CD4-positive, alpha-beta T cell treated with Interleukin-17A for 4 hours (primary cell): ENCODE results near the gene PGP.

Experiments used
- DNase-seq: peaks from one replicate; pipeline ENCODE4 v3.0.0-alpha.2; 2020; ENCODE audit warnings: mixed read lengths

Gene PGP

GRCh38 chr16:2197765-2198164, 16.9 kb downstream of the PGP start:
- no peak for DNase-seq

DNA sequence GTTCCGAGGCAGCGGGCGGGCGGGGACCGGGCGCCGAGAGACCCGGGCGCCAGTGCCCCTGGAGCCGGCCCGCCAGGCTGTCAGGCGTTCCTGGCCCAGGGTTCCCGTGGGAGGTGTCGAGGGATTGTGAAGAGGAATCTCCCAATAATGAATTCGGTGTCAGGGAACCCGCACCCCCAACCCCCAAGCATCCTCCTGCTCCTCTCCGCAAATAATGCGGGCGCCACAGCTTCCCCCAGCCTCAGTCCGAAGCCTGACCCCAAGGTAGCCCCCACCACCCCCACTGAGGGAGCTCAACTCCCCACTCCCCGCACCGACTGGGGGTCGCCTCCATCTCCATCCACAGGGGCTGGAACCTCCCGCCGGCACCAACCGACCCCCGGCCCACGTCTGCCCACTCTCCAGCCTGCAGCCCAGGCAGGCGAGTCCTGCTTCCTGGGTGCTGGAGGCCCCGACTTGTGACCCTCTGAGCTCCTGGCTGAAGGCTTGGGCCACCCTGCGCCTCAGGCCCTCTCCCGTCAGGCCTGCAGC, 17.6 kb downstream of the PGP start:
- DNase-seq, result no peak

GRCh38 chr16:2196162-2196980, 18.3 kb downstream of the PGP start, which contains the start of gene CASKIN1:
Gene CASKIN1, minus strand, starts transcription at chr16:2196605. Its CDS starts 173 bp downstream, at chr16:2196432.
- DNase-seq, result peak; percentile 21

DNA sequence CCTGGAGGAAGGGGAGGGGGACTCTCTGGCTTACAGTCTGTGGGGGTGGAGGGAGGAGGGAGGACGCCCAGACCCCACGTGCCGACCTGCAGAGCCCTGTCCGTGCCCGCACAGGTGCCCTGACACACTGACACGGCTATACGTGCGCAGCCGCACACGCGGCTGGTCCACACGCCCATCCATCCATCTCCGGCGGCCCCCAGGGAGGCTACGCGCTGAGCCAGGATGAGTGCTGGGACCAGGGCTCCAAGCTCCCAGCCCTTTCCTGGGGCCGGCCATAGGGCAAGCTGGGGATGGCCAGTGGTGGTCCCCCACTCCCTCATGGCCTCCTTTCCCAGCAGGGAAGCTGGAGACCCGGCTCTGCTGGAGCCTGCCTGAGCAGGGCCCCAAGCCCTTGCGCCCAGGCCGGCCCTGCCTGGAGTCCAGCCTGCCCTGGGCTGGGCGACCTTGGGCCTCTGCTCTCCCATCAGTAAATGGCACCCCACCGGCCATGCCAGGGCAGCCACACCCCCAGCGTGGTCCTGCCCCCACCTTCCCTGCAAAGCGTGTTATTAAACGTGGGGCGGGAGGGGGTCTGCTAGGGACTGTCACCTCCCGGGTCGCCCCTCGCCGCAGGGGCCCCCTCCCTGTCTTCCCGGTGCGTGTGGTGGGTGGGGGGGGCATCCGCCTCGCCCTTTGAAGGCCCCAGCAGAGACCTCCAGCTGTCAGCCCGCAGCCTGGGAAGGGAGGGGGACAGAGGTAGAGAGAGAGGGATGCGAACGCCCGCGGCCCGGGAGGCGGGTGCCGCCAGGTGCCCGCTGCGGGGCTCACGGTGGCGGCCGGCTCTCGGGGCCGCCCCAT, 19.1 kb downstream of the PGP start:
- DNase-seq, result no peak

DNA sequence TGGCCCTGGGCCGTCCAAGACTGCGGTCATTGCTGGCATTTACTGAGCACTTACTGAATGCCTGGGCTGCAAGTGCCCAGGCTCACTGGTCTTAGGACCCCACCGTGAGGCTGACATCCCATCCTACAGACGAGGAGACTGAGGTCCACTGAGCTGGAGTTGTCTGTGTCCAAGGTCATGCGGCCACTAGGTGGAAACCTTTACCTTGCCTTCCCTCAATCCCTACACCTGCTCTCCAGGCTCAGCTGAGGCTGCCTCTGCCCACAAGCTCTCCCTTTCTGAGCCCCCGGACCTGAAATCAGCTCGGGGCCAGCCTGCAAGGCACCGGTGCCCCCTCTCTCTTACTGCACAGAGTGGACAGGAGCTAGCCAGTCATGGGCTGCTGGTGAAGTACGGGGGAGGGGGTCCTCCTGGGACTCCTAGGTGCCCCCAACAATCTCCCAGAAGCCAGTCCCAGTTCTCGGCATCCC, 19.8 kb downstream of the PGP start:
- peak; percentile 71 for DNase-seq

DNA sequence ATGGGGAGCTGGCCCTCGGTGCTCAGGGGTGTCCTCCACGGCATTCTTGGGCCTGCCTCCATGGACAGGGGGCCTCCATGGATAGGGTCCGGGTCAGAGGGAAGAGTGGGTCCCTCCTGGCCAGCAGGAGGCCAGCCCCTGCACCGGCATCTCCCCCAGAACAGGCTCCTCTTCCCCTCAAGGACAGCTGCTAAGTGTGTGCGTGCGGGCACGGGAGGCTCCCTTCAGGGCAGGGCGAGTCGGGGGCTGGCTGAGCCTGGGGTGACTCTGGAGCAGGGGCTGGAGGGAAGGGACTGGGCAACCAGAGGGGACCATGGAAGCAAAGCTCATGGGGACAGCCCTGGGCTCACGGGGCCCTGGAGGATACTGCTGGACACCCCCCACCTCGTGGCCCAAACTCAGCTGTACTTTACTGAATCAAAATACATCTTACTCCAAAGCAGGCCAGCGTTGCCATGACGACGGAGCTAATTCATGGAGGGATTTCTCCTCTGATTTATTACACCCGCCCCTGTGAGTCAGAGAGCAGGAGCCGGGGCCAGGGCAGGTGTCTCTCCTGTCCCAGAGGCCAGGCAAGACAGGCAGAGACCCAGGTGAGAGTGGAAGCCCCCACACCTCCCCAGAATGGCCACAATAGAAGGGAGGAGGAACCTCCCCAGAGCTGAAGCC, 20.3 kb downstream of the PGP start:
- no peak for DNase-seq

GRCh38 chr16:2191446-2191706, 23.3 kb downstream of the PGP start:
- no peak for DNase-seq

DNA sequence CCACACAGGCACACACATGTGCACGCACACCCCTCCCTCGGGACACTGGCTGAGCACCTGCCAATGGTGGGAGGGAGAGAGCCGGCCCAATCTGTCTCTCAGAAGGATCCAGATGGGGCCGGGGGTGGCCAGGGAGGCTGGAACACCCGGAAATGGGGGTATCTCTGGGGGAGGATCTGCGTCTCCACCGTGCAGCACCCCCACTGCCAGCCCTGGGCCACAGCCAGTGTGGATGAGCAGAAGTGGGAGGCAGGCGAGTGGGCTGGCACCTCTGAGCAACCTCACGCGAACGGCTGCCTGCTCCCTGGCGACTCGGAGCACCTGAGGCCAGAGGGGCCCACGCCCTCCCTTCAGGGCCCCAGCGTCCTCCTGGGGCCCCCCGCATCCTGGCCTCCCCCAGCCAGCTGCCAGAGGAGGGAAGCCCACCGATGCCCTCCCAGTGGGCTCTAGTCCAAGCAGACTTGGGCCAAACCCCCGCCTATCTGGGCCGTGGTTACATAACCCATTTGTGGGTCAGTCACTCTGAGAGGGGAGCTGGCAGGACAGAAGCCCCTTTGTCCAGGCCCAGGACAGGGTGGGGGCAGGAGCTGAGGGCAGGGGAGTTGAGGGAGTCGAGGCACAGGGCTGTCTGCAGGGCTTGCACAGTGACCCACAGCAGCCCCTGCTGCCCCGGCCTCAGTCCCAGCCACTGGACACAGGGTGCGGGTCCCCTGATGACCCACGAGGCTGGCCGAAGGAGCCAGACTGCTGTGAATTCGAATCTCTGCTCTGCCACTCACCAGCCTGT, 23.8 kb downstream of the PGP start:
- DNase-seq, result no peak

DNA sequence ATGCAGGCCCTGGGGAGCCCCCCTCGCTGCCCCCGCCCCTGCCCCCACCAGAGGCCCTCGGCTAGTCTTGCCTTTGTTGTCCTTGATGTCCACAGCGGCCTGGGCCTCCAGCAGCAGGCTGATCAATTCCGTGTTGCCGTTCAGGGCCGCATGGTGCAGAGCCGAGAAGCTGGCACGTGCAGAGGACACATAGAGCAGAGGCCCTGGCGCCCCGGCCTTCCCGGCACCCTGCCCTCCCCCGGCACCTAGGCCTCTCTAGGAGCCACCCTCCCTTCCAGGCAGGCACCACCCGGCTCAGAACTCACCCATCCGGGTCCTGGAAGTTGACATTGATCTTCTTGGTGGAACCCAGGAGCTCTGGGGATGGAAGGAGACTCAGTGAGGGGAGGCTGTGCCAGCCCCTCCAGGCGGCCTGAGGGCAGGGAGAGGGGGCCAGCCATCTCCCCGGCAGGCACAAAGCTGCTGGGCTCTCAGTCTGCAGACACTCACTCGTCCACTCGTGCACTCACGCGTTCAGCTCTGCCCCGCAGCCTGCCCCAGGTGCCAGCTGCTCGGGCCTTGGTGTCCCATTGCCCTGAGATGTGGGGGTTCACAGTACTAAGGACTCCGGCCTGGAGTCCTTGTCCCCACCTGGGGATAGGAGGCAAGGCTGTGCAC, 24.5 kb downstream of the PGP start:
- no peak for DNase-seq

- no peak for DNase-seq
These were observed 25.3 kb downstream of the PGP start for GRCh38 chr16:2189252-2189893.

DNA sequence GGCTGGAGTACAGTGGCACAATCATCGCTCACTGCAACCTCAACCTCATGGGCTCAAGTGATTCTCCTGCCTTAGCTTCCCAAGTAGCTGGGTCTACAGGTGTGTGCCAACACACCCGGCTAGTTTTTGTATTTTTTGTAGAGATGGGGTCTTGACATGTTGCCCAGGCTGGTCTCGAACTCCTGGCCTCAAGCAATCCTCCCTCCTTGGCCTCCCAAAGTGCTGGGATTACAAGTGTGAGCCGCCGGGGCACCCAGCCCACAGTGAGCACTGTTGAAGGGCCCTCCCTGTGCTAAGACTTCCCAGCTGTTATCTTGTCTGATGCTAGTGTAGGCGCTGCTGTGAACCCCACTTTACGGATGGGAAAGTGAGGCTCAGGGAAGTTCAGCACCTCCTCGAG, 26.2 kb downstream of the PGP start:
- DNase-seq, result no peak

DNA sequence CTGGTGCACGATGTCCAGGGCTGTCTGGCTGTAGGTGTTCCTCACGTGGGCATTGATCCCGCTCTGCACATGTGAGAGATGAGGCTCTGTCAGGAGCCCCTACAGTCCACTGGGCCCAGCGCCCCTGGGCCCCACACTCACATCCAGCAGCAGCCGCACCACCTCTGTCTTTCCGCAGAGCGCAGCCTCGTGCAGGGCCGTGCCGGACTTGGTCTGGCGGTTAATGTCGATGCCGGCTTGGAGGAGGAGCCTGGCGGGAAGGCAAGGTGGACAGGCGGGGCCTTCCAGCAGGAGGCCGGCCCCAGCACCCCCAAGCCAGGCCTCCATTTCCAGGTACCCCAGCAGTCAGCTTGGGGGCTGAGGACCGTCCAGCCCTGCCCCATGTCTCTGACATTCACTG, 27.4 kb downstream of the PGP start:
- no peak for DNase-seq

GRCh38 chr16:2186505-2186904, 28.1 kb downstream of the PGP start:
- no peak for DNase-seq

GRCh38 chr16:2186064-2186463, 28.6 kb downstream of the PGP start:
- DNase-seq, result no peak

DNA sequence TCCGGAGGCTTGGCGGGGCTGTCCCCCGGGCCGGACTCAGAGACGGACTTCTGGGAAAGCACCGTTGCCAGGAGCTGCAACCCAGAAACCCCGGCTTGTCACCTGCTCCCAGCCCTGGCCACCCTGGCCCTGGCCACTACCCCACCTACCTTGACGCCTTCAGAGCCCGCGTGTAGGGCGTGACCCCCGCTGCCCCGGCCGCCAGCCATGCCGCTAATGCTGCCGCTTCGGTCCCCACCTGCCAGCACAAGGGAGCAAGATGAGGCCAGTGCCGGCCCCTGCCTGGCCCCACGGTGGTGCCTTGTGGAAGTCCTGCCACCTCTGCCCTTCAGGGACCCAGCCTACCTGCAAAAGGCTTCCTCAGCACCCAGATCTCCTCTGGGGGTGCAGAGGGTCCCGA, 29.7 kb downstream of the PGP start:
- DNase-seq, result no peak

- no peak for DNase-seq
These were observed 30.3 kb downstream of the PGP start for GRCh38 chr16:2184346-2184745.

DNA sequence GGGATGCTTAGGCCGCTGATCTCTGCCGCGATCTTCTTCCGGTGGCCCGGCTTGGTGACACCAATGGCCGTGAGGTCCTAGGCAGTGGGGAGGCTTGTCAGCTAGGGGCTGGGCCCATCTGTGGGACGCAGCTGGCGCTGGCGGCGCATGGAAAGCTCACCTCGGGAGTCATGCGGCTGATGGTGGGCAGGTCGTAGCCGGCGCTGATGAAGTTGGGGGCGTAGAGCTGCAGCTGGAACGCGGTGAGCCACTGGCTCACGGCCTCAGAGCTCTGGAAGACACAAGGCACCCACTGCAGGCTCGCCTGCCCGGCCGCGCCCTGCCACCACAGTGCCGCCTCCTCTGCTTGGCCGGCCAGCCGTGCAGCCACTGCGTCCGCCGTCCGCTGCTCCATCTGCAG, 31.0 kb downstream of the PGP start:
- no peak for DNase-seq

- no peak for DNase-seq
These were observed 32.7 kb downstream of the PGP start for GRCh38 chr16:2181952-2182351.

- no peak for DNase-seq
These were observed 33.4 kb downstream of the PGP start for GRCh38 chr16:2180962-2181923.

DNA sequence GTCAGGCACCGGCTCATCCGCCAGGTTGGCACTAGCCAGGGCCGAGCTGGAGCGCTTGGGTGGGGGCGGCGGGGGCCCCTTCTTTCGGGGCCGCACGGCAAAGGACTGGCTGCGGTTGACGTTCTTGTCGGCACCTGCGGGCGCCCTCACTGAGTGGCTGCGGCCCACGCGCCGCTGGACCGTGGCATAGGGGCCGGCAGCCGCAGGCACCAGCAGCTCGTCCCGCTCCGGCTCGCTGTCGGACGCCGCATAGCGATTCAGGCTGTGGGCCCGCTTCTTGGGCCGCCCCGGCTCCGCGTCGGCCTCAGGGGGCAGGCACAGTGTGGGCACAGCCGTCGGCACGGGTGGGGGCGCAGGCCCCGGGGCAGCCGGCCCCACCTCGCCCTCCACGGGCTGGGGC, 34.2 kb downstream of the PGP start:
- DNase-seq, result no peak
